Glomerular endothelial cell (primary cell): ENCODE measurements around the gene BSN. TPM values are rescaled to one million over a fixed set of nuclear protein-coding genes. Genes with fewer than 3 reads are reported as not detected.

ENCODE experiments used
- DNase-seq: peaks from one replicate; pipeline ENCODE4 v3.0.0-alpha.2; 2011; ENCODE audit warnings: low read depth, low spot score; ENCODE audit errors: extremely low read depth
- total RNA-seq: library from RNA; depleted of rRNA; stranded (reverse); fragments of >200 nt; gene quantifications from 2 replicates; pipeline ENCODE4 v1.2.3, GENCODE V29; 2015

Gene BSN
- total RNA-seq, 1 donor from 2014 or later, result 0.29 TPM

GRCh38 chr3:49601358-49602048 is 47.2 kb downstream of the BSN start:
- DNase-seq, result no peak

- DNase-seq, result no peak
Measured at GRCh38 chr3:49602049-49602554, 47.8 kb downstream of the BSN start.

- no peak for DNase-seq
Measured at GRCh38 chr3:49602877-49603411, 48.7 kb downstream of the BSN start.

- no peak for DNase-seq
Measured at GRCh38 chr3:49606427-49606826, 52.1 kb downstream of the BSN start.

GRCh38 chr3:49607105-49607591 is 52.9 kb downstream of the BSN start:
- no peak for DNase-seq

GRCh38 chr3:49607796-49608195 is 53.5 kb downstream of the BSN start:
- DNase-seq, result no peak

GRCh38 chr3:49609314-49609713 is 55.0 kb downstream of the BSN start:
- no peak for DNase-seq

- no peak for DNase-seq
Measured at GRCh38 chr3:49609815-49610214, 55.5 kb downstream of the BSN start.

- DNase-seq, result no peak
Measured at GRCh38 chr3:49610666-49611280, 56.5 kb downstream of the BSN start.

GRCh38 chr3:49611291-49611690 is 57.0 kb downstream of the BSN start:
- DNase-seq, result no peak

GRCh38 chr3:49611719-49612118 is 57.4 kb downstream of the BSN start:
- no peak for DNase-seq

GRCh38 chr3:49614936-49615335 is 60.7 kb downstream of the BSN start:
- DNase-seq, result no peak

- no peak for DNase-seq
Measured at GRCh38 chr3:49616061-49616460, 61.8 kb downstream of the BSN start.

GRCh38 chr3:49616491-49616941 is 62.2 kb downstream of the BSN start:
- no peak for DNase-seq

- DNase-seq, result no peak
Measured at GRCh38 chr3:49617390-49618013, 63.2 kb downstream of the BSN start.

GRCh38 chr3:49618412-49618811 is 64.1 kb downstream of the BSN start:
- no peak for DNase-seq

- DNase-seq, result no peak
Measured at GRCh38 chr3:49619649-49620048, 65.4 kb downstream of the BSN start.

- DNase-seq, result no peak
Measured at GRCh38 chr3:49620728-49621127, 66.5 kb downstream of the BSN start.

GRCh38 chr3:49623071-49623470 is 68.8 kb downstream of the BSN start:
- DNase-seq, result no peak

- DNase-seq, result no peak
Measured at GRCh38 chr3:49625071-49625470, 70.8 kb downstream of the BSN start.

- DNase-seq, result no peak
Measured at GRCh38 chr3:49626101-49626581, 71.9 kb downstream of the BSN start.
